ENCODE measurements around the gene MYL5.

DNA sequence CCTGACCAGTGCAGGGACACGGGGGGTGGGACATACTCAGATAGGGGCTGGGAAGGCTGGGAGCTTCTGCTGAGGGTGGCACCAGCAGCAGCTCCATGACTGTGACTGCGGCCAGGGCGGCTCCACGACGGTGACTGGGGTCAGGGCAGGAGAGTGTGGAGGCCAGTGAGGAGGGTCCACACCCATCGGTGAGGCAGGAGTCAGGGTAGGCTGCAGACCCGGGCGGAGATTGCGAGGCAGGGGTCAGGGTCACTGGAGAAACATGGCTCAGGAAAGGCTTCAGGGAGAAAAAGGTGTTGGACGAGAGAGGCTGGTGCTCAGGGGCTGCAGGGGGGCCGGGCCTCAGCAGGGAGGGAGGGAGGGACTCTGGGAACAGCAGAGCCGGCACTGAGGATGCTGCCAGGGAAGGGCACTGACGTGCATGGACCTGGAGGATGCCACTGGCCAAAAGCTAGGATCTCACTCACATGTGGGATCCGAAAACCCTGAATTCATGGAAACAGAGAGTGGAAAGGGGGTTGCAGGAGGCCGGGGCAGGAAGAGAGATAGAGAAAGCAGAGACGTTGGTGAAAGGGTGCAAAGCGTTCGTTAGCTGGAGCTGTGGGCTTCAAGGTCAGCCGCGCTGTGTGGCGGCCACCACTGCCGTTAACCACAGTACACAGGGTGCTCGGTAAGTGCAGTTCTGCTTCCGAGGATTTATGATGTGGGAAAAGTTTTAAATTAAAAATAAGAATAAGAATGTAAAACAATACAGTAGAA, 22.3 kb upstream of the MYL5 start:
- TF ChIP-seq POLR2A (IDR thresholded peaks at IDR 0.05; ENCODE audit: low read depth, low read length) (no peak), TAF1 (IDR thresholded peaks at IDR 0.05; ENCODE audit: borderline replicate concordance, low read depth, low read length) (no peak)

All from GM12892 (cell line).